WERI-Rb-1 (cell line): ENCODE measurements around the gene CD28.
"Not testable (repeated sequence)": the region's sequence is repeated elsewhere in the genome, so short reads cannot be mapped to it uniquely, and the experiment has no call there.

Experiments
- DNase-seq: peaks from one replicate; pipeline ENCODE4 v3.0.0-alpha.2; 2020
- H3K27ac ChIP-seq: fragments of 250-450 bp; sonication (Bioruptor Pico); 2 replicates; pipeline ENCODE4 v1.5.1; 2020; ENCODE audit warnings: mild to moderate bottlenecking, moderate library complexity
- H3K27me3 ChIP-seq: fragments of 250-450 bp; sonication (Bioruptor Pico); 2 replicates; pipeline ENCODE4 v1.5.1; 2021; ENCODE audit warnings: mild to moderate bottlenecking, low read depth, moderate library complexity; ENCODE audit not compliant: insufficient read depth, severe bottlenecking
- H3K36me3 ChIP-seq: fragments of 250-450 bp; sonication (Bioruptor Pico); 2 replicates; pipeline ENCODE4 v1.5.1; 2020; ENCODE audit warnings: mild to moderate bottlenecking, moderate library complexity
- H3K4me3 ChIP-seq: 2 replicates; pipeline ENCODE4 v1.5.1; 2011; ENCODE audit warnings: low read depth, mild to moderate bottlenecking, control low read depth, low read length
- H3K9me3 ChIP-seq: fragments of 250-450 bp; sonication (Bioruptor Pico); 2 replicates; pipeline ENCODE4 v1.5.1; 2021; ENCODE audit warnings: mild to moderate bottlenecking, moderate library complexity; ENCODE audit not compliant: severe bottlenecking
- TF ChIP-seq, protein P1 (sequence below): IDR thresholded peaks from 2 replicates; pipeline ENCODE4 v1.5.1; 2011; ENCODE audit warnings: low read depth, mild to moderate bottlenecking, control low read depth, inconsistent platforms, low read length

CD28 gene

DNA sequence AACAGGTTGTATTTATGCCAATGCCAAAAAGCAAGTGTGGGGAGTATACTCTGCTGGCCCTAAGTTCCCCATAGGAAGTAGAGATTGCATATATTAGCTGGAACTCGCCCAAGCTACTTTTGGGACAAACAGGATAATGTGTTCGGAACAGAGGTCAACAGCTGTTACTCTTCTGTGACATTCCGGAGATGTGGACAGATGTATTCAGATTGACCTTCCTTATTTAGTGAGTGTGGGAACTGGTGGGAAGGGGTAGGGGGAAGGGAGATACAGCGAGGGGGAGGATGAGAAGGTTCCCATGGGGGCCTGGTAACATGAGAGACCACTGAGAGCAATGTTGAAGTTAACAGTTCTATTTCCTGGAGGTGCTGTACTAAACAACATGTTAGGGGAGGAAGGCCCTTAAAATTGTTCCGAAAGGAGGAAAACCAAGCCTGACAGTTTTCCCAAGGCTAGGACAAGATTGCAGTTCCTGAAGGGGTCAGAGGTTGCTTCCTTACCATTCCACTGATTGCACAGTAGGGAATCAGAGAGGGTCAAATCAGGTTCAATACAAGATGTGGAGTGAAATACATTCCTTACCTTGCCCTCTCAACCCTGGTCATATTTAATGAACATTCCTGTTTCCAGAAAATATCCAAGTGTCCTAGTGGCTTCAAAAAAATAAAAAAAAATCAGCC is 14.3 kb upstream of the CD28 start:
- Histone ChIP-seq H3K4me3 (no peak overlapping the region), H3K36me3 (no peaks in the 10 kb centered on the region), H3K27ac (no peak overlapping the region), H3K9me3 (no peaks in the 10 kb centered on the region), H3K27me3 (no peaks in the 10 kb centered on the region)
- TF ChIP-seq, protein P1, sequence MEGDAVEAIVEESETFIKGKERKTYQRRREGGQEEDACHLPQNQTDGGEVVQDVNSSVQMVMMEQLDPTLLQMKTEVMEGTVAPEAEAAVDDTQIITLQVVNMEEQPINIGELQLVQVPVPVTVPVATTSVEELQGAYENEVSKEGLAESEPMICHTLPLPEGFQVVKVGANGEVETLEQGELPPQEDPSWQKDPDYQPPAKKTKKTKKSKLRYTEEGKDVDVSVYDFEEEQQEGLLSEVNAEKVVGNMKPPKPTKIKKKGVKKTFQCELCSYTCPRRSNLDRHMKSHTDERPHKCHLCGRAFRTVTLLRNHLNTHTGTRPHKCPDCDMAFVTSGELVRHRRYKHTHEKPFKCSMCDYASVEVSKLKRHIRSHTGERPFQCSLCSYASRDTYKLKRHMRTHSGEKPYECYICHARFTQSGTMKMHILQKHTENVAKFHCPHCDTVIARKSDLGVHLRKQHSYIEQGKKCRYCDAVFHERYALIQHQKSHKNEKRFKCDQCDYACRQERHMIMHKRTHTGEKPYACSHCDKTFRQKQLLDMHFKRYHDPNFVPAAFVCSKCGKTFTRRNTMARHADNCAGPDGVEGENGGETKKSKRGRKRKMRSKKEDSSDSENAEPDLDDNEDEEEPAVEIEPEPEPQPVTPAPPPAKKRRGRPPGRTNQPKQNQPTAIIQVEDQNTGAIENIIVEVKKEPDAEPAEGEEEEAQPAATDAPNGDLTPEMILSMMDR: no peak
- no peak for DNase-seq

DNA sequence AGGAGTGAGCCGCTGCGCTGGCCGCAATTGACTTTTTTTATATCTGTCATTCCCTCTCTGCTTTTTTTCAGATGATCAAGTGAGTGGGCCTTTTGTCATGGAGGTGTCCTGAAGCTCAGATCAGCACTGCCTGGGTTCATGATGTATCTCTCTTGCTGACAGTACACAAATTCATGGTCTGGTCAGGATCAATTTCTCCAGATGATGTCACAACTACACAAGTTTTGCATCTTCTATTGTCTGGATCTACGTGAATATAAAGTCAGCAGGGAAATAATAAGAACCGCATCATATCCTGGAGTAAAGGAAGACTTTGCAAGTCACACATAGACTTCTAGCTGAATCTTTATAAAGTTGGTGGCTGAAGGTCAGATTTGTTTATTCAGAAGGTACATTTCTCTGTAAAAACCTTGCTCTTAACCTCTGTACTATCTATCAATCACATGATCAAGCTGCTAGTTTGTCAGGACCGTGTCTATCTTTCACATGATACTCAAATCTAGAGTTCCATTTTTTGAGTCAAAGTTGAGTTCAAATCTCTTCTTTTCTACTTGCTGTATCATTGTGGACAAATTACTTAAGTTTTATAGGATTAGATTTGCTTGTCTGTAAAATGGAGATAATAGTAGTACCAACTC is 13.1 kb upstream of the CD28 start:
- TF ChIP-seq, protein P1: no peak

DNA sequence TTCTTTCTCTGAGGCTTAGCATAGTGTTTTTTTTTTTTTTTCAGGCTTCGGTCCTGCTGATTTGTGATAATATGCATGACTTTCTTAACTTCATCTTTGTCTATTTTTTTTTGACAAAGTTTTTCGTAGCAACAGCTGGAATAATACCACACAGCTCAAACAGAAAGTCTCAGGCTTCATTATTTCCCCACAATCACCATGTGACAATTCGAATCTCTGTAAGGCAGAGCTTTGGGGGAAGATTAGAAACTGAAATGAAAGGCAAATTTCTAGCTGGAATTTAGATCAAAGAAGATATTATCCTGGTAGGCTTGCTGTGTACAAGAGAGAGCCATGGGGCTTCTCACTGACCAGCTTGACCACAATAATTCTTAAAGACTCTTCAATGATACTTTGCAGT is 12.2 kb upstream of the CD28 start:
- H3K4me3 ChIP-seq: no peak overlapping the region
- no peak for DNase-seq
- no peaks in the 10 kb centered on the region for H3K9me3 ChIP-seq
- H3K27me3 ChIP-seq: no peaks in the 10 kb centered on the region
- TF ChIP-seq, protein P1: no peak
- H3K27ac ChIP-seq: no peak overlapping the region
- H3K36me3 ChIP-seq: no peaks in the 10 kb centered on the region

More for the DNA sequence above, 13.1 kb upstream of the CD28 start:
- Histone ChIP-seq H3K36me3 (no peaks in the 10 kb centered on the region), H3K27me3 (no peaks in the 10 kb centered on the region), H3K9me3 (no peaks in the 10 kb centered on the region), H3K4me3 (no peak overlapping the region), H3K27ac (no peak overlapping the region)
- DNase-seq: no peak

DNA sequence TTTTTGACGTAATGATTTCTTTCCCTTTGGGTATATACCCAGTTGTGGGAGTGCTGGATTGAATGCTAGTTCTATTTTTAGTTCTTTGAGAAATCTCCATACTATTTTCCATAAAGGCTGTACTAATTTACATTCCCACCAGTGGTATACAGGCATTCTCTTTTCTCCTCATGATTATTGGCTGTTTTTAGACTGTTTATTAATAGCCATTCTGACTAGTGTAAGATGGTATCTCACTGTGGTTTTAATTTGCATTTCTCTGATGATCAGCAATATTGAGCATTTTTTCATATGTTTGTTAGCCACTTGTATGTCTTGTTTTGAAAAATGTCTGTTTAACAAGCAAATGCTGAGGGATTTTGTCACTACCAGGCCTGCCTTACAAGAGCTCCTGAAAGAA is 9.2 kb upstream of the CD28 start:
- no peak for DNase-seq
- no peaks in the 10 kb centered on the region for H3K27me3 ChIP-seq

DNA sequence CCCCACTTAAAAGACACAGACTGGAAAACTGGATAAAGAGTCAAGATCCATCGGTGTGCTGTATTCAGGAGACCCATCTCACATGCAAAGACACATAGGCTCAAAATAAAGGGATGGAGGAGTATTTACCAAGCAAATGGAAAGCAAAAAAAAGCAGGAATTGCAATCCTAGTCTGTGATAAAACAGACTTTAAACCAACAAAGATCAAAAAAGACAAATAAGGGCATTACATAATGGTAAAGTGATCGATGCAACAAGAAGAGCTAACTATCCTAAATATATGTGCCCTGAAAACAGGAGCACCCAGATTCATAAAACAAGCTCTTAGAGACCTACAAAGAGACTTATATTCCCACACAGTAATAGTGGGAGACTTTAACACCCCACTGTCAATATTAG is 8.7 kb upstream of the CD28 start:
- DNase-seq, H3K4me3 ChIP-seq, H3K27ac ChIP-seq, H3K27me3 ChIP-seq, H3K9me3 ChIP-seq, H3K36me3 ChIP-seq: not testable (repeated sequence)

More for the DNA sequence above, 9.2 kb upstream of the CD28 start:
- H3K9me3 ChIP-seq: no peaks in the 10 kb centered on the region
- H3K36me3 ChIP-seq: no peaks in the 10 kb centered on the region
- H3K27ac ChIP-seq: no peak overlapping the region
- H3K4me3 ChIP-seq: no peak overlapping the region
- TF ChIP-seq, protein P1: no peak

DNA sequence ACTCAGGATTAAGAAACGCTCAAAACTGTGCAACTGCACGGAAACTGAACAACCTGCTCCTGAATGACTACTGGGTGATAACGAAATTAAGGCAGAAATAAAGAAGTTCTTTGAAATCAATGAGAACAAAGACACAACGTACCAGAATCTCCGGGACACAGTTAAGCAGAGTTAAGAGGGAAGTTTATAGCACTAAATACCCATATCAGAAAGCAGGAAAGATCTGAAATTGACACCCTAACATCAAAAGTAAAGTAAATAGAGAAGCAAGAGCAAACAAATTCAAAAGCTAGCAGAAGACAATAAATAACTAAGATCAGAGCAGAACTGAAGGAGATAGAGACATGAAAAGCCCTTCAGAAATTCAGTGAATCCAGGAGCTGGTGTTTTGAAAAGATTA is 8.0 kb upstream of the CD28 start:
- not testable (repeated sequence) for H3K36me3 ChIP-seq, H3K27ac ChIP-seq, H3K27me3 ChIP-seq, H3K4me3 ChIP-seq, DNase-seq, H3K9me3 ChIP-seq

DNA sequence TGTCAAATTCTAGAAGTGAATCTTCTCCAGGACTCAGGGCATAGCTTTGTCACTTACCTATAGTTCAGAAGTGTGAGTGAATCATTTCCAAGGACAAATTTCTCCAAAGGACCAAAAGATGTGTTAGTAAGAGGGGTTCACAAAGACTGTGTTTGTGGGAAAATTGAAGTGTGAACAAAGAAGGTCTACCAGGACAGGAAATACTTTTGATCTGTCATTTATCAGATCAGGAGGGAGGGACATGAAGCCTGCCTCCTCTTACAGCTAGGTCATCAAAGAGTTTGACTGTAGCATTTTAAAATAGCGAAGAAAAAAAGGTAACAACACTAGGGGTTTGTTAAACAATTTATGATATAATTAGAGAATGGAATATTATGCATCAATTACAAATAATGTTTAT is 2.0 kb upstream of the CD28 start:
- Histone ChIP-seq H3K27ac (no peak overlapping the region), H3K36me3 (no peaks in the 10 kb centered on the region), H3K9me3 (no peaks in the 10 kb centered on the region), H3K27me3 (no peaks in the 10 kb centered on the region), H3K4me3 (no peak overlapping the region)
- no peak for DNase-seq
- TF ChIP-seq, protein P1: no peak
